ENCODE data around the gene DNAH17.

GRCh38 chr17:78495634-78496033 is 81.6 kb downstream of the DNAH17 start:
- TF ChIP-seq POLR2A (IDR thresholded peaks at IDR 0.05; ENCODE audit: low read depth, low read length) (no peak), POLR2AphosphoS5 (IDR thresholded peaks at IDR 0.05; ENCODE audit: low read depth, low read length) (no peak), TAF1 (IDR thresholded peaks at IDR 0.05; ENCODE audit: borderline replicate concordance, low read depth, low read length) (no peak)

All from GM12892 (cell line).